Measurements from ENCODE around the gene C16orf78. TPM values are rescaled to one million over a fixed set of nuclear protein-coding genes. Genes with fewer than 3 reads are reported as not detected.

The C16orf78 gene
- total and polyA plus RNA-seq, 2 of the 8 experiments (the other 6 are each of a cell fraction or from before 2014, with no cell fraction given), result not detected

DNA sequence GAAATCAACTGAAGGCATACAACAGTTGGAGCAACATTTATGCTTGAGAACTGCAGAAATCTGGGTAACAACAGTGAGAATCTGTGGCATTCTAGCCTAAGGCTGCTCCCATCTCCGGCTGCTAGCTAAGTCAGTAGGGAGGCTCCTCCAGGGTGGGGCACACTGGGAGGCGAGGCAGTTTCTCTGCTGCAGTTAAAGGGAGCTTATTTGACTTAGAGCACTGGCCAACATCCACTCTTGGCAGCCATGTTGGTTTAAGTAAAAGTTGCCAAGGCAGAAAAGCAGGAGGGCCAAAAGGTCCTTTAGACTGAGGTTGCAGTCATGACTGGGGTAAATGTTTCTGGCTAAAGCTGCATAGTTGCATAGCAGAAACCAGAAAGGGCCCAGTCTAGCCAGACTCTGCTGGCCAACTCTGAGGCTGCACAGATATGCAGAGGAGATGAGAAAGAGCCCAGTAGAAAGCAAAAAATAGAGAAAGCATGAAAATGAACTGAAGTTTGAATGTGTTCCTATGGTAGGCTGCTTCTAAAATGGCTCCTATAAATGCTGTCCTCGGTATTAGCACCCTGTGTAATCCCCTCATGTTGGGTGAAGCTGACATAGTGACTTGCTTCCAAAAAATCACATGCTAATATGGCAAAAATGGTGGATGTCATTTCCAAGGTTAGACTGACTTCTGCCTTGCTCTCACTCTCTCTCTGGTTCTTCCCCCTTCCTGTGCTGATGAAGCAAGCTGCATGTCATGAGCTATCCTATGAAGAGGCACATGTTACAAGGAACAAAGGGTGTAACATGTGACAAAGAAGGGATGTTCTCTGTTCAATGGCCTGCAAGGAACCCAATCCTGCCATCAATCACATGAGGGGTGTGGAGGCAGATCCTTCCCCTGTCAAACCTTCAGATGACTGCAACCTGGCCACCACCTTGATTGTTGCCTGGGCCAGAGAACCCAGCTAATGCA, 3.7 kb upstream of the C16orf78 start (continued):
- TF ChIP-seq, protein P1, sequence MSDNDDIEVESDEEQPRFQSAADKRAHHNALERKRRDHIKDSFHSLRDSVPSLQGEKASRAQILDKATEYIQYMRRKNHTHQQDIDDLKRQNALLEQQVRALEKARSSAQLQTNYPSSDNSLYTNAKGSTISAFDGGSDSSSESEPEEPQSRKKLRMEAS (IDR thresholded peaks at IDR 0.05), result 0 out of 2 replicates have a peak, but pooled peaks have one; percentile 10
- no peak for TF ChIP-seq KDM1A (IDR thresholded peaks at IDR 0.05; ENCODE audit: borderline replicate concordance, low read length)
- TF ChIP-seq EGR1 (IDR thresholded peaks at IDR 0.05; ENCODE audit: borderline replicate concordance, low read depth, low read length), result no peak
- TF ChIP-seq, protein P2, sequence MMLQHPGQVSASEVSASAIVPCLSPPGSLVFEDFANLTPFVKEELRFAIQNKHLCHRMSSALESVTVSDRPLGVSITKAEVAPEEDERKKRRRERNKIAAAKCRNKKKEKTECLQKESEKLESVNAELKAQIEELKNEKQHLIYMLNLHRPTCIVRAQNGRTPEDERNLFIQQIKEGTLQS (IDR thresholded peaks at IDR 0.05; ENCODE audit: insufficient read depth, low read depth, low read length), result no peak
- TF ChIP-seq EZH2 (IDR thresholded peaks at IDR 0.05; ENCODE audit: low read depth, low read length, severe bottlenecking), result no peak
